HepG2 (cell line): Measurements from ENCODE around the gene CD274. TPM values are rescaled to one million over a fixed set of nuclear protein-coding genes. Genes with fewer than 3 reads are reported as not detected.

Source experiments
- ADNP ChIP-seq: sonication (generic); formaldehyde crosslinking; IDR thresholded peaks from 2 replicates; pipeline ENCODE4 v1.4.0; 2020; ENCODE audit warnings: missing genetic modification reagents
- ATM ChIP-seq: fragments of 450-650 bp; IDR thresholded peaks from 2 replicates; pipeline ENCODE4 v1.7.1; 2017; ENCODE audit warnings: mild to moderate bottlenecking, borderline replicate concordance
- FOXM1 ChIP-seq: sonication (generic); formaldehyde crosslinking; IDR thresholded peaks from 2 replicates; pipeline ENCODE4 v1.5.0; 2020; ENCODE audit warnings: missing genetic modification reagents
- GLMP ChIP-seq: sonication (generic); formaldehyde crosslinking; IDR thresholded peaks from 2 replicates; pipeline ENCODE4 v1.9.0; 2021; ENCODE audit warnings: missing genetic modification reagents, mild to moderate bottlenecking, borderline replicate concordance
- HNF1B ChIP-seq: sonication (generic); formaldehyde crosslinking; IDR thresholded peaks from 2 replicates; pipeline ENCODE4 v1.5.1; 2020; ENCODE audit warnings: mild to moderate bottlenecking, moderate library complexity, missing genetic modification reagents
- KAT2B ChIP-seq: fragments of 150-350 bp; IDR thresholded peaks from 2 replicates; pipeline ENCODE4 v1.6.1; 2014; ENCODE audit warnings: low read depth, low read length, borderline replicate concordance
- KDM6A ChIP-seq: IDR thresholded peaks from 2 replicates; pipeline ENCODE4 v1.6.1; 2016; ENCODE audit warnings: low read depth
- MAX ChIP-seq: IDR thresholded peaks from 2 replicates; pipeline ENCODE4 v1.6.1; 2012; ENCODE audit warnings: inconsistent platforms
- MYC ChIP-seq: sonication (generic); formaldehyde crosslinking; IDR thresholded peaks from 2 replicates; pipeline ENCODE4 v1.9.0; 2021; ENCODE audit warnings: missing genetic modification reagents, borderline replicate concordance
- NBN ChIP-seq: fragments of 450-650 bp; conservative IDR thresholded peaks from 2 replicates; pipeline ENCODE4 v1.6.1; 2017
- NR0B2 ChIP-seq: sonication (generic); formaldehyde crosslinking; IDR thresholded peaks from 2 replicates; pipeline ENCODE4 v1.4.0; 2020; ENCODE audit warnings: mild to moderate bottlenecking, missing genetic modification reagents
- NRL ChIP-seq: sonication (generic); formaldehyde crosslinking; IDR thresholded peaks from 2 replicates; pipeline ENCODE4 v1.5.0; 2020; ENCODE audit warnings: missing genetic modification reagents, mild to moderate bottlenecking, moderate library complexity, borderline replicate concordance
- SALL1 ChIP-seq: sonication (generic); formaldehyde crosslinking; IDR thresholded peaks from 2 replicates; pipeline ENCODE4 v1.8.0; 2022; ENCODE audit warnings: mild to moderate bottlenecking, missing genetic modification reagents
- SNAPC2 ChIP-seq: sonication (generic); formaldehyde crosslinking; IDR thresholded peaks from 2 replicates; pipeline ENCODE4 v1.8.1; 2022; ENCODE audit warnings: mild to moderate bottlenecking, missing genetic modification reagents
- TMF1 ChIP-seq: sonication (generic); formaldehyde crosslinking; IDR thresholded peaks from 2 replicates; pipeline ENCODE4 v1.8.1; 2022; ENCODE audit warnings: low read depth, missing genetic modification reagents
- YEATS4 ChIP-seq: sonication (generic); formaldehyde crosslinking; IDR thresholded peaks from 2 replicates; pipeline ENCODE4 v1.4.0; 2020; ENCODE audit warnings: missing genetic modification reagents, borderline replicate concordance
- ZNF274 ChIP-seq: sonication (generic); formaldehyde crosslinking; IDR thresholded peaks from 2 replicates; pipeline ENCODE4 v1.5.1; 2020; ENCODE audit warnings: mild to moderate bottlenecking, missing genetic modification reagents
- ZNF768 ChIP-seq: sonication (generic); formaldehyde crosslinking; IDR thresholded peaks from 2 replicates; pipeline ENCODE4 v1.4.0; 2020; ENCODE audit warnings: missing genetic modification reagents
- ZNF850 ChIP-seq: sonication (generic); formaldehyde crosslinking; conservative IDR thresholded peaks from 2 replicates; pipeline ENCODE4 v1.9.0; 2021; ENCODE audit warnings: mild to moderate bottlenecking, missing genetic modification reagents
- ZNF878 ChIP-seq: sonication (generic); formaldehyde crosslinking; IDR thresholded peaks from 2 replicates; pipeline ENCODE4 v1.8.1; 2023; ENCODE audit warnings: mild to moderate bottlenecking, missing genetic modification reagents, moderate library complexity
- polyA plus RNA-seq, 8 experiments: library from polyadenylated mRNA; depleted of rRNA in 3 of 8; stranded (reverse) in 7 of 8; unstranded in 1 of 8; fragments of >200 nt; fragmentation: Illumina TruSeq in 4 of 8; extraction: Trizol in 4 of 8; gene quantifications; 2 replicates each; pipeline versions ENCODE4 v1.2.1 to v1.2.3, GENCODE V29; 2011 to 2016; ENCODE audit warnings: low read depth in 4 of 8, missing spikeins in 1 of 8, mixed read lengths in 1 of 8; ENCODE audit not compliant: insufficient read depth in 1 of 8
- total RNA-seq, 5 experiments: library from RNA; depleted of rRNA; stranded (reverse); fragments of >200 nt; fragmentation: Illumina TruSeq; extraction: Trizol; gene quantifications; 2 replicates each; pipeline ENCODE4 v1.2.3, GENCODE V29; 2016; ENCODE audit warnings: low read depth in 1 of 5
- TF ChIP-seq, protein P1 (sequence below): sonication (generic); formaldehyde crosslinking; IDR thresholded peaks from 2 replicates; pipeline ENCODE4 v1.8.0; 2022; ENCODE audit warnings: missing genetic modification reagents, mild to moderate bottlenecking, moderate library complexity, borderline replicate concordance
- TF ChIP-seq, protein P2 (sequence below): IDR thresholded peaks from 2 replicates; pipeline ENCODE4 v1.6.1; 2016; ENCODE audit warnings: low read depth

Gene CD274
- total and polyA plus RNA-seq, 2 of the 13 experiments (the other 11 are each of a cell fraction or from before 2014, with no cell fraction given): 0.17 to 0.49 TPM

GRCh38 chr9:5450359-5451091, at the start of gene CD274 (continued):
- TF ChIP-seq ATM (no peak), HNF1B (CRISPR knock-in tag) (peak; percentile 68; the same call in 1 of the 2 replicates), TMF1 (CRISPR knock-in tag) (no peak), MYC (CRISPR knock-in tag) (peak; percentile 74), ZNF878 (CRISPR knock-in tag) (no peak), MAX (peak; percentile 90), KAT2B (no peak), ZNF274 (CRISPR knock-in tag) (peak; percentile 89), YEATS4 (CRISPR knock-in tag) (peak; percentile 68), SALL1 (CRISPR knock-in tag) (peak; percentile 82), GLMP (CRISPR knock-in tag) (no peak), FOXM1 (CRISPR knock-in tag) (0 out of 2 replicates have a peak, but pooled peaks have one; percentile 16), NRL (CRISPR knock-in tag) (peak; percentile 74; the same call in 1 of the 2 replicates), KDM6A (no peak), ZNF850 (CRISPR knock-in tag) (no peak), ADNP (CRISPR knock-in tag) (peak; percentile 37; the same call in 1 of the 2 replicates), ZNF768 (peak; percentile 71; the same call in 1 of the 2 replicates), NR0B2 (CRISPR knock-in tag) (0 out of 2 replicates have a peak, but pooled peaks have one; percentile 30), NBN (no peak), SNAPC2 (CRISPR knock-in tag) (0 out of 2 replicates have a peak, but pooled peaks have one; percentile 61)
- TF ChIP-seq, protein P1, sequence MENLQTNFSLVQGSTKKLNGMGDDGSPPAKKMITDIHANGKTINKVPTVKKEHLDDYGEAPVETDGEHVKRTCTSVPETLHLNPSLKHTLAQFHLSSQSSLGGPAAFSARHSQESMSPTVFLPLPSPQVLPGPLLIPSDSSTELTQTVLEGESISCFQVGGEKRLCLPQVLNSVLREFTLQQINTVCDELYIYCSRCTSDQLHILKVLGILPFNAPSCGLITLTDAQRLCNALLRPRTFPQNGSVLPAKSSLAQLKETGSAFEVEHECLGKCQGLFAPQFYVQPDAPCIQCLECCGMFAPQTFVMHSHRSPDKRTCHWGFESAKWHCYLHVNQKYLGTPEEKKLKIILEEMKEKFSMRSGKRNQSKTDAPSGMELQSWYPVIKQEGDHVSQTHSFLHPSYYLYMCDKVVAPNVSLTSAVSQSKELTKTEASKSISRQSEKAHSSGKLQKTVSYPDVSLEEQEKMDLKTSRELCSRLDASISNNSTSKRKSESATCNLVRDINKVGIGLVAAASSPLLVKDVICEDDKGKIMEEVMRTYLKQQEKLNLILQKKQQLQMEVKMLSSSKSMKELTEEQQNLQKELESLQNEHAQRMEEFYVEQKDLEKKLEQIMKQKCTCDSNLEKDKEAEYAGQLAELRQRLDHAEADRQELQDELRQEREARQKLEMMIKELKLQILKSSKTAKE (CRISPR knock-in tag): no peak
- TF ChIP-seq, protein P2, sequence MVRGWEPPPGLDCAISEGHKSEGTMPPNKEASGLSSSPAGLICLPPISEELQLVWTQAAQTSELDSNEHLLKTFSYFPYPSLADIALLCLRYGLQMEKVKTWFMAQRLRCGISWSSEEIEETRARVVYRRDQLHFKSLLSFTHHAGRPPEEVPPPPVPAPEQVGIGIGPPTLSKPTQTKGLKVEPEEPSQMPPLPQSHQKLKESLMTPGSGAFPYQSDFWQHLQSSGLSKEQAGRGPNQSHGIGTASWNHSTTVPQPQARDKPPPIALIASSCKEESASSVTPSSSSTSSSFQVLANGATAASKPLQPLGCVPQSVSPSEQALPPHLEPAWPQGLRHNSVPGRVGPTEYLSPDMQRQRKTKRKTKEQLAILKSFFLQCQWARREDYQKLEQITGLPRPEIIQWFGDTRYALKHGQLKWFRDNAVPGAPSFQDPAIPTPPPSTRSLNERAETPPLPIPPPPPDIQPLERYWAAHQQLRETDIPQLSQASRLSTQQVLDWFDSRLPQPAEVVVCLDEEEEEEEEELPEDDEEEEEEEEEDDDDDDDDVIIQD (CRISPR knock-in tag): peak; percentile 95
